SK-N-SH (cell line): ENCODE measurements around the gene IKZF2. TPM values are rescaled to one million over a fixed set of nuclear protein-coding genes. Genes with fewer than 3 reads are reported as not detected.

ENCODE experiments used
- CTCF ChIA-PET: fragments of 300-600, 350-600 bp; formaldehyde crosslinking; extraction: SDS; loops from one replicate; lab custom pipeline; 2021; lab: Yijun Ruan, JAX
- POLR2A ChIA-PET: fragments of 350-600 bp; sonication (Branson Sonifier 250); formaldehyde crosslinking; extraction: SDS; loops from one replicate; lab custom pipeline; 2020; ENCODE audit warnings: antibody characterized with exemption, inconsistent platforms; lab: Yijun Ruan, JAX
- DNase-seq: peaks from one replicate; pipeline ENCODE4 v3.0.0; 2012
- H2AFZ ChIP-seq: fragments of 200-600 bp; sonication (generic); 2 replicates; pipeline ENCODE4 v1.8.1; 2016; ENCODE audit warnings: antibody characterized with exemption, mild to moderate bottlenecking, low read depth
- H3F3A ChIP-seq: fragments of 200-600 bp; sonication (generic); replicated peaks from 2 replicates; pipeline ENCODE3; 2016; ENCODE audit warnings: antibody characterized with exemption, mild to moderate bottlenecking; ENCODE audit not compliant: insufficient read depth
- H3K27ac ChIP-seq, 2 experiments: fragments of 200-500 bp in 1 of 2; fragments of 200-600 bp in 1 of 2; sonication (Bioruptor generic) in 1 of 2; sonication (generic), shearing (Covaris generic) in 1 of 2; 2 replicates each; pipeline versions ENCODE4 v1.5.1 to v1.6.1; 2014 to 2016; ENCODE audit warnings: low read depth in 2 of 2, inconsistent platforms in 1 of 2, low read length in 1 of 2, mild to moderate bottlenecking in 1 of 2, mixed read lengths in 1 of 2
- H3K27me3 ChIP-seq: fragments of 200-600 bp; sonication (generic), shearing (Covaris generic); 2 replicates; pipeline ENCODE4 v1.6.1; 2016; ENCODE audit warnings: mixed run types; ENCODE audit not compliant: insufficient read depth
- H3K36me3 ChIP-seq, 2 experiments: fragments of 200-500 bp in 1 of 2; fragments of 200-600 bp in 1 of 2; sonication (Bioruptor generic) in 1 of 2; sonication (generic) in 1 of 2; replicated peaks in 1 of 2; 2 replicates each; pipeline versions ENCODE3 to v1.5.1; 2014 to 2016; ENCODE audit warnings: low read length in 1 of 2, mild to moderate bottlenecking in 1 of 2; ENCODE audit not compliant: insufficient read depth in 2 of 2, control insufficient read depth in 1 of 2
- H3K4me1 ChIP-seq, 2 experiments: fragments of 200-500 bp in 1 of 2; fragments of 200-600 bp in 1 of 2; sonication (Bioruptor generic) in 1 of 2; sonication (generic), shearing (Covaris generic) in 1 of 2; 2 replicates each; pipeline versions ENCODE4 v1.5.1 to v1.6.1; 2014 to 2016; ENCODE audit warnings: low read depth in 1 of 2, low read length in 1 of 2, mixed run types in 1 of 2; ENCODE audit not compliant: insufficient read depth in 2 of 2, control insufficient read depth in 1 of 2
- H3K4me2 ChIP-seq: fragments of 200-600 bp; sonication (generic), shearing (Covaris generic); 2 replicates; pipeline ENCODE4 v1.6.1; 2017; ENCODE audit warnings: mixed run types
- H3K4me3 ChIP-seq, 2 experiments: fragments of 200-500 bp in 1 of 2; fragments of 200-600 bp in 1 of 2; sonication (Bioruptor generic) in 1 of 2; sonication (generic), shearing (Covaris generic) in 1 of 2; 2 replicates each; pipeline versions ENCODE4 v1.5.1 to v1.8.1; 2014 to 2016; ENCODE audit warnings: low read depth in 2 of 2, inconsistent platforms in 1 of 2, low read length in 1 of 2, mild to moderate bottlenecking in 1 of 2, mixed read lengths in 1 of 2, moderate library complexity in 1 of 2
- H3K79me2 ChIP-seq: fragments of 200-600 bp; sonication (generic); 2 replicates; pipeline ENCODE4 v1.8.1; 2017; ENCODE audit warnings: mild to moderate bottlenecking; ENCODE audit not compliant: insufficient read depth
- H3K9ac ChIP-seq: fragments of 200-600 bp; sonication (generic); 2 replicates; pipeline ENCODE4 v1.6.1; 2017; ENCODE audit warnings: mixed run types
- H3K9me2 ChIP-seq: fragments of 200-600 bp; sonication (generic); 2 replicates; pipeline ENCODE4 v1.6.1; 2017; ENCODE audit warnings: mixed run types
- H3K9me3 ChIP-seq: fragments of 200-600 bp; sonication (generic); 2 replicates; pipeline ENCODE4 v1.6.1; 2017; ENCODE audit warnings: mixed run types, mild to moderate bottlenecking, moderate library complexity
- H4K20me1 ChIP-seq: fragments of 200-600 bp; sonication (generic); 2 replicates; pipeline ENCODE4 v1.6.1; 2017; ENCODE audit warnings: mild to moderate bottlenecking, mixed run types; ENCODE audit not compliant: insufficient read depth
- EP300 ChIP-seq, 2 experiments: IDR thresholded peaks; 2 replicates each; pipeline versions ENCODE4 v1.4.0 to v1.6.1; 2012; ENCODE audit warnings: borderline replicate concordance in 1 of 2, low read depth in 1 of 2, low read length in 1 of 2
- EZH2phosphoT487 ChIP-seq: fragments of 200-600 bp; sonication (generic); IDR thresholded peaks from 2 replicates; pipeline ENCODE4 v1.6.1; 2017; ENCODE audit warnings: low read depth, mixed run types, mild to moderate bottlenecking, antibody characterized with exemption, moderate library complexity, borderline replicate concordance
- FOSL2 ChIP-seq: IDR thresholded peaks from 2 replicates; pipeline ENCODE4 v1.4.0; 2012; ENCODE audit warnings: low read depth, mild to moderate bottlenecking, moderate library complexity, borderline replicate concordance
- FOXJ3 ChIP-seq: sonication (generic); formaldehyde crosslinking; IDR thresholded peaks from 2 replicates; pipeline ENCODE4 v1.5.1; 2020; ENCODE audit warnings: mild to moderate bottlenecking, missing genetic modification reagents
- FOXM1 ChIP-seq: IDR thresholded peaks from 2 replicates; pipeline ENCODE4 v1.4.0; 2012; ENCODE audit warnings: low read depth, mild to moderate bottlenecking
- JUND ChIP-seq: IDR thresholded peaks from 2 replicates; pipeline ENCODE4 v1.4.0; 2012
- MAX ChIP-seq: IDR thresholded peaks from 2 replicates; pipeline ENCODE4 v1.4.0; 2012; ENCODE audit warnings: low read depth
- MEF2A ChIP-seq: IDR thresholded peaks from 2 replicates; pipeline ENCODE4 v1.4.0; 2012; ENCODE audit warnings: low read depth, borderline replicate concordance
- MXI1 ChIP-seq: IDR thresholded peaks from 2 replicates; pipeline ENCODE4 v1.6.1; 2012; ENCODE audit warnings: mild to moderate bottlenecking, low read depth, low read length, improper control_type of control experiment
- NFIC ChIP-seq: IDR thresholded peaks from 2 replicates; pipeline ENCODE4 v1.4.0; 2012; ENCODE audit warnings: borderline replicate concordance
- NRF1 ChIP-seq: IDR thresholded peaks from 2 replicates; pipeline ENCODE4 v1.6.1; 2012; ENCODE audit warnings: low read depth, mild to moderate bottlenecking, low read length
- RCOR1 ChIP-seq: fragments of 150-350 bp; IDR thresholded peaks from 2 replicates; pipeline ENCODE4 v1.6.1; 2017; ENCODE audit warnings: antibody characterized with exemption, low read length
- RFX5 ChIP-seq: IDR thresholded peaks from 2 replicates; pipeline ENCODE4 v1.6.1; 2012; ENCODE audit warnings: mild to moderate bottlenecking, improper control_type of control experiment, low read length
- RXRA ChIP-seq: IDR thresholded peaks from 2 replicates; pipeline ENCODE4 v1.4.0; 2012; ENCODE audit warnings: low read depth, mild to moderate bottlenecking, borderline replicate concordance
- SIN3A ChIP-seq: IDR thresholded peaks from 2 replicates; pipeline ENCODE4 v1.6.1; 2012; ENCODE audit warnings: low read depth, mild to moderate bottlenecking, low read length, moderate library complexity, borderline replicate concordance
- TAF1 ChIP-seq: IDR thresholded peaks from 2 replicates; pipeline ENCODE4 v1.6.1; 2012; ENCODE audit warnings: low read depth, mild to moderate bottlenecking, low read length, moderate library complexity, borderline replicate concordance
- TCF12 ChIP-seq: IDR thresholded peaks from 2 replicates; pipeline ENCODE4 v1.4.0; 2012
- YY1 ChIP-seq: IDR thresholded peaks from 2 replicates; pipeline ENCODE4 v1.4.0; 2012; ENCODE audit warnings: low read depth, mild to moderate bottlenecking
- WGBS: methylation state at CpG from one replicate; pipeline ENCODE4 v1.1.6; 2017; ENCODE audit warnings: low lambda C conversion rate; 5-methylcytosine and 5-hydroxymethylcytosine counted together
- polyA plus RNA-seq, 3 experiments: library from polyadenylated mRNA; depleted of rRNA; stranded (reverse); fragments of >200 nt; gene quantifications; 2 replicates each; pipeline ENCODE4 v1.2.3, GENCODE V29; 2012
- TF ChIP-seq, protein P1 (sequence below): fragments of 150-350 bp; IDR thresholded peaks from 2 replicates; pipeline ENCODE4 v1.6.1; 2017; ENCODE audit warnings: antibody characterized with exemption, low read length, low read depth, borderline replicate concordance
- TF ChIP-seq, protein P2 (sequence below): IDR thresholded peaks from 2 replicates; pipeline ENCODE4 v1.6.1; 2012; ENCODE audit warnings: mild to moderate bottlenecking, low read depth, low read length, moderate library complexity
- TF ChIP-seq, protein P3 (sequence below): fragments of 200-600 bp; sonication (generic); IDR thresholded peaks from 2 replicates; pipeline ENCODE4 v1.6.1; 2017; ENCODE audit warnings: antibody characterized with exemption, mild to moderate bottlenecking, moderate library complexity

IKZF2 gene
- polyA plus RNA-seq, 1 of the 3 experiments (the other 2 are of a cell fraction), result 1.3 TPM

DNA sequence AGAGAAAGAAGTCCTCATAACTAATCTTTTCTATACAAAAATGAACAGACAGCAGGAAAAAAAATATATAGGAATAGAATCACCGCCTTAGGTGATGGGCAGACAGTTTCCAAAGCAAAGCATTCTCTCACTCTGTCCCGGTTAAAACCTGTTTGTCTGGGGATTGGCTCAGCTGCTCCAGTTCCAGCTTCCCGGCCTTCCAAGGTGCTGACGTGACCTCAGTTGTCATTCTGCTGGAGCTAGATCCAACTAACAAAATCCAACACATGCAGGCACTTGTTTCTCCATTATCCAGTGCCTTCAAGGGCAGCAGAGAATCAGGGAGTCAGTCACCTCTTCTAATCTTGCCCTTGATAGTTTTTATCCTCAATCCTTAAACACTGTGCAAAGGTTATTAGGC is 52.8 kb downstream of the IKZF2 start:
- Histone ChIP-seq H4K20me1 (no peaks in the 10 kb centered on the region), H3K27me3 (no peaks in the 10 kb centered on the region)
- POLR2A ChIA-PET, result no interaction called here

GRCh38 chr2:213091765-213092164 is 59.6 kb downstream of the IKZF2 start:
- H3K27me3 ChIP-seq, result no peaks in the 10 kb centered on the region
- peaks cover 4% of the 10 kb centered on the region; the same call in 1 of the 2 replicates for H3K9me2 ChIP-seq
- H3K4me2 ChIP-seq, result no peak overlapping the region
- no peaks in the 10 kb centered on the region for H3K9me3 ChIP-seq
- DNase-seq, result no peak
- no peaks in the 10 kb centered on the region for H4K20me1 ChIP-seq
- no peak overlapping the region for H2AFZ ChIP-seq
- no peak overlapping the region for H3K4me3 ChIP-seq
- ChIA-PET POLR2A (no interaction called here), CTCF (interaction anchor here (1.1 to 1.5 kb wide), 3 partner anchors 14 to 405 kb away, joined by 3 to 5 read pairs (median 4); no protein-coding TSS in a partner anchor)
- H3K79me2 ChIP-seq, result no peaks in the 10 kb centered on the region
- H3K27ac ChIP-seq, result no peak overlapping the region
- H3K36me3 ChIP-seq, result no peaks in the 10 kb centered on the region
- no peak overlapping the region for H3K9ac ChIP-seq
- H3K4me1 ChIP-seq, result no peaks in the 10 kb centered on the region; a peak in 1 of 4 replicates
- 86% methylated on average over 3 of the region's 3 CpGs for WGBS
- H3F3A ChIP-seq, result no peaks in the 10 kb centered on the region
- TF ChIP-seq MXI1 (no peak), SIN3A (no peak), FOSL2 (no peak), JUND (no peak), NRF1 (no peak), MAX (no peak), RCOR1 (no peak), RFX5 (no peak), MEF2A (no peak), NFIC (no peak), TAF1 (no peak), RXRA (no peak), EP300 (IDR thresholded peaks at IDR 0.05; ENCODE audit: borderline replicate concordance in 1 of 2, low read depth in 1 of 2, low read length in 1 of 2) (no peak), FOXM1 (no peak)
- TF ChIP-seq, protein P1, sequence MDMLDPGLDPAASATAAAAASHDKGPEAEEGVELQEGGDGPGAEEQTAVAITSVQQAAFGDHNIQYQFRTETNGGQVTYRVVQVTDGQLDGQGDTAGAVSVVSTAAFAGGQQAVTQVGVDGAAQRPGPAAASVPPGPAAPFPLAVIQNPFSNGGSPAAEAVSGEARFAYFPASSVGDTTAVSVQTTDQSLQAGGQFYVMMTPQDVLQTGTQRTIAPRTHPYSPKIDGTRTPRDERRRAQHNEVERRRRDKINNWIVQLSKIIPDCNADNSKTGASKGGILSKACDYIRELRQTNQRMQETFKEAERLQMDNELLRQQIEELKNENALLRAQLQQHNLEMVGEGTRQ, result no peak
- TF ChIP-seq, protein P2, sequence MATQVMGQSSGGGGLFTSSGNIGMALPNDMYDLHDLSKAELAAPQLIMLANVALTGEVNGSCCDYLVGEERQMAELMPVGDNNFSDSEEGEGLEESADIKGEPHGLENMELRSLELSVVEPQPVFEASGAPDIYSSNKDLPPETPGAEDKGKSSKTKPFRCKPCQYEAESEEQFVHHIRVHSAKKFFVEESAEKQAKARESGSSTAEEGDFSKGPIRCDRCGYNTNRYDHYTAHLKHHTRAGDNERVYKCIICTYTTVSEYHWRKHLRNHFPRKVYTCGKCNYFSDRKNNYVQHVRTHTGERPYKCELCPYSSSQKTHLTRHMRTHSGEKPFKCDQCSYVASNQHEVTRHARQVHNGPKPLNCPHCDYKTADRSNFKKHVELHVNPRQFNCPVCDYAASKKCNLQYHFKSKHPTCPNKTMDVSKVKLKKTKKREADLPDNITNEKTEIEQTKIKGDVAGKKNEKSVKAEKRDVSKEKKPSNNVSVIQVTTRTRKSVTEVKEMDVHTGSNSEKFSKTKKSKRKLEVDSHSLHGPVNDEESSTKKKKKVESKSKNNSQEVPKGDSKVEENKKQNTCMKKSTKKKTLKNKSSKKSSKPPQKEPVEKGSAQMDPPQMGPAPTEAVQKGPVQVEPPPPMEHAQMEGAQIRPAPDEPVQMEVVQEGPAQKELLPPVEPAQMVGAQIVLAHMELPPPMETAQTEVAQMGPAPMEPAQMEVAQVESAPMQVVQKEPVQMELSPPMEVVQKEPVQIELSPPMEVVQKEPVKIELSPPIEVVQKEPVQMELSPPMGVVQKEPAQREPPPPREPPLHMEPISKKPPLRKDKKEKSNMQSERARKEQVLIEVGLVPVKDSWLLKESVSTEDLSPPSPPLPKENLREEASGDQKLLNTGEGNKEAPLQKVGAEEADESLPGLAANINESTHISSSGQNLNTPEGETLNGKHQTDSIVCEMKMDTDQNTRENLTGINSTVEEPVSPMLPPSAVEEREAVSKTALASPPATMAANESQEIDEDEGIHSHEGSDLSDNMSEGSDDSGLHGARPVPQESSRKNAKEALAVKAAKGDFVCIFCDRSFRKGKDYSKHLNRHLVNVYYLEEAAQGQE, result no peak

More for the DNA sequence above, 52.8 kb downstream of the IKZF2 start:
- Histone ChIP-seq H3F3A (no peaks in the 10 kb centered on the region), H3K4me3 (no peak overlapping the region), H3K4me2 (no peak overlapping the region), H3K79me2 (no peaks in the 10 kb centered on the region; the same call in 1 of the 2 replicates), H3K36me3 (no peaks in the 10 kb centered on the region), H2AFZ (no peak overlapping the region), H3K9ac (no peak overlapping the region), H3K9me3 (no peaks in the 10 kb centered on the region), H3K9me2 (peaks cover 4% of the 10 kb centered on the region; the same call in 1 of the 2 replicates), H3K4me1 (no peaks in the 10 kb centered on the region; a peak in 1 of 4 replicates), H3K27ac (no peak overlapping the region)
- CTCF ChIA-PET, result no interaction called here
- no peak for DNase-seq
- TF ChIP-seq NFIC (no peak), RXRA (no peak), TCF12 (no peak), EZH2phosphoT487 (no peak), SIN3A (no peak), NRF1 (no peak), MXI1 (no peak), JUND (no peak), YY1 (no peak), FOXJ3 (no peak)
- TF ChIP-seq, protein P3, sequence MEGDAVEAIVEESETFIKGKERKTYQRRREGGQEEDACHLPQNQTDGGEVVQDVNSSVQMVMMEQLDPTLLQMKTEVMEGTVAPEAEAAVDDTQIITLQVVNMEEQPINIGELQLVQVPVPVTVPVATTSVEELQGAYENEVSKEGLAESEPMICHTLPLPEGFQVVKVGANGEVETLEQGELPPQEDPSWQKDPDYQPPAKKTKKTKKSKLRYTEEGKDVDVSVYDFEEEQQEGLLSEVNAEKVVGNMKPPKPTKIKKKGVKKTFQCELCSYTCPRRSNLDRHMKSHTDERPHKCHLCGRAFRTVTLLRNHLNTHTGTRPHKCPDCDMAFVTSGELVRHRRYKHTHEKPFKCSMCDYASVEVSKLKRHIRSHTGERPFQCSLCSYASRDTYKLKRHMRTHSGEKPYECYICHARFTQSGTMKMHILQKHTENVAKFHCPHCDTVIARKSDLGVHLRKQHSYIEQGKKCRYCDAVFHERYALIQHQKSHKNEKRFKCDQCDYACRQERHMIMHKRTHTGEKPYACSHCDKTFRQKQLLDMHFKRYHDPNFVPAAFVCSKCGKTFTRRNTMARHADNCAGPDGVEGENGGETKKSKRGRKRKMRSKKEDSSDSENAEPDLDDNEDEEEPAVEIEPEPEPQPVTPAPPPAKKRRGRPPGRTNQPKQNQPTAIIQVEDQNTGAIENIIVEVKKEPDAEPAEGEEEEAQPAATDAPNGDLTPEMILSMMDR, result no peak
- 94% methylated on average over 4 of the region's 4 CpGs for WGBS
